Prostate gland (tissue), 2 donors: ENCODE results near the gene YWHAQ.

Experiments used
- POLR2A ChIP-seq: fragments of 450-650 bp; IDR thresholded peaks from one replicate; pipeline ENCODE4 v1.6.1; 2016; ENCODE audit warnings: antibody characterized with exemption, mild to moderate bottlenecking
- POLR2AphosphoS5 ChIP-seq: sonication (generic); formaldehyde crosslinking; IDR thresholded peaks from one replicate; pipeline ENCODE4 v1.6.1; 2017; ENCODE audit warnings: antibody characterized with exemption
- TF ChIP-seq, protein P1 (sequence below), 4 experiments: fragments of 200-600 bp in 2 of 4; fragments of 450-650 bp in 2 of 4; sonication (generic) in 2 of 4; IDR thresholded peaks; 1 replicate in 3 of 4; 2 replicates in 1 of 4; pipeline ENCODE4 v1.5.1; 2016 to 2019; ENCODE audit warnings: antibody characterized with exemption in 4 of 4, mild to moderate bottlenecking in 2 of 4, moderate library complexity in 2 of 4

DNA sequence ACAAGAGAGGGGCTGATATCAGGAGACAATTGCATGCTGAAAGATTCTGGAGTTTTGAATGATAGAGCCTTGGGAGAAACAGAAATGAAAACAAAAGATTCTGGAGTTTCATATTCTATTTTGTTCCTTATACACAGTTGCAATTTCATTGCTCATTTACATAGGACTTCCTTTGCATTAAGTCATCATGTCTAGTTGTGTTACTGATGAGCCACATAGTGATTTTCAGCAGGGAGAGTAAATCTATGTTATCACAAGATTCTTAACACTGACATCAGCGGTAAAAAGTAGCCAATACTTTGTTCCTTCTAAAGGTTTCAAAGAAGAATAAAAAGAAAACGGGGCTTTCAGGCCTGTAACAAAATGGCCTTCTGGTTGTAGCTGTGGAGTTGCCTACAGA, 82.3 kb downstream of the YWHAQ start:
- TF ChIP-seq, protein P1, sequence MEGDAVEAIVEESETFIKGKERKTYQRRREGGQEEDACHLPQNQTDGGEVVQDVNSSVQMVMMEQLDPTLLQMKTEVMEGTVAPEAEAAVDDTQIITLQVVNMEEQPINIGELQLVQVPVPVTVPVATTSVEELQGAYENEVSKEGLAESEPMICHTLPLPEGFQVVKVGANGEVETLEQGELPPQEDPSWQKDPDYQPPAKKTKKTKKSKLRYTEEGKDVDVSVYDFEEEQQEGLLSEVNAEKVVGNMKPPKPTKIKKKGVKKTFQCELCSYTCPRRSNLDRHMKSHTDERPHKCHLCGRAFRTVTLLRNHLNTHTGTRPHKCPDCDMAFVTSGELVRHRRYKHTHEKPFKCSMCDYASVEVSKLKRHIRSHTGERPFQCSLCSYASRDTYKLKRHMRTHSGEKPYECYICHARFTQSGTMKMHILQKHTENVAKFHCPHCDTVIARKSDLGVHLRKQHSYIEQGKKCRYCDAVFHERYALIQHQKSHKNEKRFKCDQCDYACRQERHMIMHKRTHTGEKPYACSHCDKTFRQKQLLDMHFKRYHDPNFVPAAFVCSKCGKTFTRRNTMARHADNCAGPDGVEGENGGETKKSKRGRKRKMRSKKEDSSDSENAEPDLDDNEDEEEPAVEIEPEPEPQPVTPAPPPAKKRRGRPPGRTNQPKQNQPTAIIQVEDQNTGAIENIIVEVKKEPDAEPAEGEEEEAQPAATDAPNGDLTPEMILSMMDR (IDR thresholded peaks at IDR 0.05), result no peak
- TF ChIP-seq POLR2A (no peak), POLR2AphosphoS5 (no peak)
